KMS-11 (cell line): ENCODE results near the gene CFAP46.
"Not testable (repeated sequence)": the region's sequence is repeated elsewhere in the genome, so short reads cannot be mapped to it uniquely, and the experiment has no call there.

Experiments used
- H2AFZ ChIP-seq: fragments of 200-600 bp; sonication (generic); 2 replicates; pipeline ENCODE4 v1.6.1; 2016; ENCODE audit warnings: antibody characterized with exemption, mixed run types, low read depth
- H3K27ac ChIP-seq: fragments of 200-600 bp; sonication (generic); 2 replicates; pipeline ENCODE4 v1.6.1; 2016; ENCODE audit warnings: mild to moderate bottlenecking, mixed run types
- H3K27me3 ChIP-seq: fragments of 200-600 bp; sonication (generic); 2 replicates; pipeline ENCODE4 v1.6.1; 2017; ENCODE audit warnings: mild to moderate bottlenecking, low read depth, mixed run types, moderate library complexity; ENCODE audit not compliant: insufficient read depth
- H3K36me3 ChIP-seq: fragments of 200-600 bp; sonication (generic); 2 replicates; pipeline ENCODE4 v1.6.1; 2017; ENCODE audit warnings: mild to moderate bottlenecking, mixed run types; ENCODE audit not compliant: insufficient read depth
- H3K4me1 ChIP-seq: fragments of 200-600 bp; sonication (generic); 2 replicates; pipeline ENCODE4 v1.6.1; 2016; ENCODE audit warnings: mild to moderate bottlenecking, low read depth, mixed run types; ENCODE audit not compliant: poor library complexity, severe bottlenecking
- H3K4me2 ChIP-seq: fragments of 200-600 bp; sonication (generic); 2 replicates; pipeline ENCODE4 v1.7.0; 2016; ENCODE audit warnings: mild to moderate bottlenecking, mixed run types
- H3K4me3 ChIP-seq: fragments of 200-600 bp; sonication (generic); IDR thresholded peaks from 2 replicates; pipeline ENCODE4 v1.6.1; 2017; ENCODE audit warnings: low read depth, low read length, mixed read lengths; ENCODE audit not compliant: insufficient read depth
- H3K79me2 ChIP-seq: fragments of 200-600 bp; sonication (generic); 2 replicates; pipeline ENCODE4 v1.6.1; 2016; ENCODE audit warnings: low read depth, mixed run types; ENCODE audit not compliant: insufficient read depth
- H3K9ac ChIP-seq: fragments of 200-600 bp; sonication (generic); 2 replicates; pipeline ENCODE4 v1.6.1; 2016; ENCODE audit warnings: mild to moderate bottlenecking, mixed run types
- H4K20me1 ChIP-seq: fragments of 200-600 bp; sonication (generic); 2 replicates; pipeline ENCODE4 v1.6.1; 2016; ENCODE audit warnings: mild to moderate bottlenecking, mixed run types; ENCODE audit not compliant: insufficient read depth
- CTCF ChIP-seq: fragments of 200-600 bp; sonication (generic); conservative IDR thresholded peaks from 2 replicates; pipeline ENCODE4 v1.6.1; 2017; ENCODE audit warnings: low read depth, mild to moderate bottlenecking, antibody characterized with exemption, low read length, moderate library complexity, mixed read lengths

Gene CFAP46

GRCh38 chr10:132971448-132972148, 29.2 kb upstream of the CFAP46 start:
- Histone ChIP-seq H3K36me3 (no peaks in the 10 kb centered on the region), H3K4me1 (no peaks in the 10 kb centered on the region), H4K20me1 (no peaks in the 10 kb centered on the region), H3K4me3 (no peak overlapping the region), H3K9ac (no peak overlapping the region), H3K27me3 (peaks cover 13% of the 10 kb centered on the region; the same call in 1 of the 2 replicates), H3K27ac (no peak overlapping the region), H3K79me2 (no peaks in the 10 kb centered on the region), H2AFZ (no peak overlapping the region), H3K4me2 (no peak overlapping the region)
- TF ChIP-seq CTCF = no peak

- Histone ChIP-seq H3K27ac (no peak overlapping the region), H3K4me2 (no peak overlapping the region), H3K4me3 (no peak overlapping the region), H3K4me1 (no peaks in the 10 kb centered on the region), H2AFZ (no peak overlapping the region), H3K9ac (no peak overlapping the region), H4K20me1 (no peaks in the 10 kb centered on the region), H3K79me2 (no peaks in the 10 kb centered on the region), H3K27me3 (peaks cover 17% of the 10 kb centered on the region; the same call in 1 of the 2 replicates), H3K36me3 (no peaks in the 10 kb centered on the region)
- no peak for TF ChIP-seq CTCF
Measured at GRCh38 chr10:132970641-132971438, 28.5 kb upstream of the CFAP46 start.

- H2AFZ ChIP-seq = no peak overlapping the region
- H3K27me3 ChIP-seq = peaks cover 21% of the 10 kb centered on the region; the same call in 1 of the 2 replicates
- no peak overlapping the region for H3K27ac ChIP-seq
- H3K9ac ChIP-seq = no peak overlapping the region
- H3K4me1 ChIP-seq = no peaks in the 10 kb centered on the region
- no peaks in the 10 kb centered on the region for H3K36me3 ChIP-seq
- no peak overlapping the region for H3K4me2 ChIP-seq
- no peaks in the 10 kb centered on the region for H3K79me2 ChIP-seq
- H4K20me1 ChIP-seq = no peaks in the 10 kb centered on the region
- no peak for TF ChIP-seq CTCF
- H3K4me3 ChIP-seq = no peak overlapping the region
Measured at GRCh38 chr10:132967540-132967939, 25.2 kb upstream of the CFAP46 start.

- Histone ChIP-seq H4K20me1 (no peaks in the 10 kb centered on the region), H3K4me1 (no peaks in the 10 kb centered on the region), H3K9ac (no peak overlapping the region), H3K36me3 (no peaks in the 10 kb centered on the region), H3K4me3 (no peak overlapping the region), H3K27ac (no peak overlapping the region), H2AFZ (no peak overlapping the region), H3K4me2 (no peak overlapping the region), H3K79me2 (no peaks in the 10 kb centered on the region), H3K27me3 (peaks cover 18% of the 10 kb centered on the region; the same call in 1 of the 2 replicates)
- no peak for TF ChIP-seq CTCF
Measured at GRCh38 chr10:132965411-132966057, 23.2 kb upstream of the CFAP46 start.

GRCh38 chr10:132964707-132965410, 22.5 kb upstream of the CFAP46 start:
- not testable (repeated sequence) for H3K4me3 ChIP-seq, H3K9ac ChIP-seq, H3K79me2 ChIP-seq, H4K20me1 ChIP-seq, H3K27ac ChIP-seq, H2AFZ ChIP-seq, H3K4me1 ChIP-seq, H3K36me3 ChIP-seq, H3K4me2 ChIP-seq
- H3K27me3 ChIP-seq = peaks cover 12% of the 10 kb centered on the region; the same call in 1 of the 2 replicates
